ENCODE data around the gene MARK2. TPM values are rescaled to one million over a fixed set of nuclear protein-coding genes. Genes with fewer than 3 reads are reported as not detected.
A peak's percentile ranks its signal among the peaks of the same experiment; 100 is the strongest.

Gene MARK2
- total RNA-seq, 1 donor from 2014 or later: 25.4 TPM

GRCh38 chr11:63837027-63837688 lies 1.8 kb upstream of the MARK2 start:
- TF ChIP-seq EZH2phosphoT487 (IDR thresholded peaks at IDR 0.05) (no peak), CTCF (IDR thresholded peaks at IDR 0.05) (peak; percentile 80)

GRCh38 chr11:63837739-63838138 lies 1.2 kb upstream of the MARK2 start:
- H2AFZ ChIP-seq (replicated peaks): no peak overlapping the region
- peaks cover 36% of the 10 kb centered on the region for H3K4me1 Mint-ChIP-seq
- H3K4me3 ChIP-seq: no peak overlapping the region
- peaks cover 36% of the 10 kb centered on the region for H3K79me2 ChIP-seq (ENCODE audit: low read depth)
- H3K27ac ChIP-seq: no peak overlapping the region
- H3F3A ChIP-seq (ENCODE audit: low read depth): peaks cover 13% of the 10 kb centered on the region
- H3K4me2 ChIP-seq: no peak overlapping the region
- H4K20me1 ChIP-seq (ENCODE audit: low read depth): peaks cover 35% of the 10 kb centered on the region
- no peaks in the 10 kb centered on the region for H3K9me3 ChIP-seq (ENCODE audit: low read depth)
- no peaks in the 10 kb centered on the region for H3K36me3 ChIP-seq
- no peaks in the 10 kb centered on the region for H3K27me3 ChIP-seq
- peak overlapping the region; percentile 25 for H3K9ac ChIP-seq
- H3K36me3 Mint-ChIP-seq: peaks cover 3% of the 10 kb centered on the region
- peaks cover 31% of the 10 kb centered on the region for H3K4me1 ChIP-seq
- H3K27me3 Mint-ChIP-seq (ENCODE audit: insufficient read depth, low read depth): peaks cover 9% of the 10 kb centered on the region
- H3K9me3 Mint-ChIP-seq: no peaks in the 10 kb centered on the region
- DNase-seq (ENCODE audit: low spot score): no peak
- TF ChIP-seq CTCF (IDR thresholded peaks at IDR 0.05) (no peak), EZH2phosphoT487 (IDR thresholded peaks at IDR 0.05) (no peak), EZH2 (IDR thresholded peaks at IDR 0.05) (no peak)
- no peak overlapping the region for H3K27ac Mint-ChIP-seq
- H3K4me3 Mint-ChIP-seq: peak overlapping the region; percentile 82

More at GRCh38 chr11:63837027-63837688, 1.8 kb upstream of the MARK2 start:
- Histone ChIP-seq H3K79me2 (ENCODE audit: low read depth) (peaks cover 30% of the 10 kb centered on the region), H4K20me1 (ENCODE audit: low read depth) (peaks cover 30% of the 10 kb centered on the region), H3K36me3 (no peaks in the 10 kb centered on the region), H3K9ac (no peak overlapping the region), H3K4me2 (no peak overlapping the region), H3K27ac (no peak overlapping the region), H2AFZ (replicated peaks) (no peak overlapping the region), H3F3A (ENCODE audit: low read depth) (peaks cover 11% of the 10 kb centered on the region), H3K9me3 (ENCODE audit: low read depth) (no peaks in the 10 kb centered on the region), H3K4me1 (peaks cover 25% of the 10 kb centered on the region), H3K4me3 (no peak overlapping the region), H3K27me3 (no peaks in the 10 kb centered on the region)
- DNase-seq (ENCODE audit: low spot score): peak; percentile 90
- Mint-ChIP-seq H3K4me3 (peak overlapping the region; percentile 55), H3K27ac (no peak overlapping the region), H3K36me3 (peaks cover 3% of the 10 kb centered on the region), H3K9me3 (no peaks in the 10 kb centered on the region), H3K4me1 (peaks cover 33% of the 10 kb centered on the region), H3K27me3 (ENCODE audit: insufficient read depth, low read depth) (peaks cover 9% of the 10 kb centered on the region)

- Histone ChIP-seq H3K4me3 (peak overlapping the region; percentile 31), H3K27me3 (no peaks in the 10 kb centered on the region)
- no peak overlapping the region for H3K27ac Mint-ChIP-seq
Observed at GRCh38 chr11:63838150-63838677, 696 bp upstream of the MARK2 start.

More at GRCh38 chr11:63838150-63838677, 696 bp upstream of the MARK2 start:
- H3F3A ChIP-seq (ENCODE audit: low read depth): peaks cover 18% of the 10 kb centered on the region
- peaks cover 3% of the 10 kb centered on the region for H3K36me3 Mint-ChIP-seq
- peaks cover 40% of the 10 kb centered on the region for H3K79me2 ChIP-seq (ENCODE audit: low read depth)
- H4K20me1 ChIP-seq (ENCODE audit: low read depth): peaks cover 40% of the 10 kb centered on the region
- peak overlapping the region; percentile 82 for H3K4me3 Mint-ChIP-seq
- H3K27ac ChIP-seq: no peak overlapping the region
- H3K9me3 Mint-ChIP-seq: no peaks in the 10 kb centered on the region
- no peaks in the 10 kb centered on the region for H3K36me3 ChIP-seq
- DNase-seq (ENCODE audit: low spot score): no peak
- peak overlapping the region; percentile 25 for H3K9ac ChIP-seq
- H2AFZ ChIP-seq (replicated peaks): peak overlapping the region; percentile 45
- H3K4me2 ChIP-seq: peak overlapping the region; percentile 64
- H3K27me3 Mint-ChIP-seq (ENCODE audit: insufficient read depth, low read depth): peaks cover 9% of the 10 kb centered on the region
- TF ChIP-seq EZH2phosphoT487 (IDR thresholded peaks at IDR 0.05) (no peak), CTCF (IDR thresholded peaks at IDR 0.05) (no peak)
- no peaks in the 10 kb centered on the region for H3K9me3 ChIP-seq (ENCODE audit: low read depth)
- H3K4me1 Mint-ChIP-seq: peaks cover 41% of the 10 kb centered on the region
- peaks cover 36% of the 10 kb centered on the region for H3K4me1 ChIP-seq
